ENCODE data around the gene P4HTM.

The P4HTM gene

DNA sequence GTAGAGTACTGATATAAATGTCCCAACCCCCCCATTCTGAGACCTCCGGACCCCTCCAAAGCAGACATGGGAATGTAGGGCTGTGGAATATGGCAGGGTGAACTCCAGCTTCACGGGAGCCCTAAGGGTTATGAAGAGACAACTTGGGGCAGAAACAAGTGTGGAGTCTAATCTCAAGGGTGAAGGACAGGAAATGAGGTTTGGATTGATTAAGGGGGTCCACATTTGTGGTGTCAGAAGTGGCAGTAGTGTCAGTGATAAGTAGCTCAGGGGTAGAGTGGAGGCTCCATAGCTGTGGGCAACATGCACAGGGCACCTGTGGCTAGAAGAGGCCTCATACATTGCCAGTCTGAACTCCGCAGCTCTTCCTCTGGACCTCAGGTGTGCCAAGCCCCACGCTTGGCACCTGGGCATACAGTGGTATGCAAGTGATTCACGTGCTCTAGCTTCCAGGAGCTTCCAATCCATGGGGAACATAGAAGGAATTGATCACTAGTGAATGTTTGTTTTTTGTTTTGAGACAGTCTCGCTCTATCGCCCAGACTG, 4.1 kb upstream of the P4HTM start:
- peaks cover under 1% of the 10 kb centered on the region for H3K4me1 ChIP-seq (ENCODE audit: control insufficient read depth, low read depth, low read length)
- H3K27me3 ChIP-seq (ENCODE audit: insufficient read depth, low read length, poor library complexity): no peaks in the 10 kb centered on the region
- no peak overlapping the region for H3K27ac ChIP-seq (ENCODE audit: low read depth, low read length)
- no peak overlapping the region for H2AK5ac ChIP-seq (ENCODE audit: low read length)
- no peak overlapping the region for H3K9ac ChIP-seq (ENCODE audit: low read length)
- no peak overlapping the region for H4K5ac ChIP-seq (ENCODE audit: low read length)
- H3K4ac ChIP-seq (ENCODE audit: low read depth, low read length): no peak overlapping the region
- peaks cover 2% of the 10 kb centered on the region for H3K79me1 ChIP-seq (ENCODE audit: low read length)
- H3K4me3 ChIP-seq (ENCODE audit: low read length): no peak overlapping the region
- H3K79me2 ChIP-seq (ENCODE audit: control insufficient read depth, insufficient read depth, low read length): no peaks in the 10 kb centered on the region
- no CpG with 5 or more reads among the region's 7 CpGs for WGBS (ENCODE audit: extremely low coverage, insufficient coverage, low lambda C conversion rate)
- no peak overlapping the region for H3K4me2 ChIP-seq (ENCODE audit: low read length)
- no peak overlapping the region for H2BK120ac ChIP-seq (ENCODE audit: low read depth, low read length)
- H3K18ac ChIP-seq (ENCODE audit: low read length): no peak overlapping the region
- H3K56ac ChIP-seq (ENCODE audit: low read length): no peak overlapping the region
- H3K23ac ChIP-seq (ENCODE audit: low read length): no peak overlapping the region
- H3K36me3 ChIP-seq (ENCODE audit: control insufficient read depth, insufficient read depth, low read length): peaks cover 12% of the 10 kb centered on the region
- no peak for DNase-seq
- no peak overlapping the region for H4K8ac ChIP-seq (ENCODE audit: low read depth, low read length)
- H2BK15ac ChIP-seq (replicated peaks; ENCODE audit: low read depth): no peak overlapping the region
- H2BK5ac ChIP-seq (ENCODE audit: low read length): no peak overlapping the region

DNA sequence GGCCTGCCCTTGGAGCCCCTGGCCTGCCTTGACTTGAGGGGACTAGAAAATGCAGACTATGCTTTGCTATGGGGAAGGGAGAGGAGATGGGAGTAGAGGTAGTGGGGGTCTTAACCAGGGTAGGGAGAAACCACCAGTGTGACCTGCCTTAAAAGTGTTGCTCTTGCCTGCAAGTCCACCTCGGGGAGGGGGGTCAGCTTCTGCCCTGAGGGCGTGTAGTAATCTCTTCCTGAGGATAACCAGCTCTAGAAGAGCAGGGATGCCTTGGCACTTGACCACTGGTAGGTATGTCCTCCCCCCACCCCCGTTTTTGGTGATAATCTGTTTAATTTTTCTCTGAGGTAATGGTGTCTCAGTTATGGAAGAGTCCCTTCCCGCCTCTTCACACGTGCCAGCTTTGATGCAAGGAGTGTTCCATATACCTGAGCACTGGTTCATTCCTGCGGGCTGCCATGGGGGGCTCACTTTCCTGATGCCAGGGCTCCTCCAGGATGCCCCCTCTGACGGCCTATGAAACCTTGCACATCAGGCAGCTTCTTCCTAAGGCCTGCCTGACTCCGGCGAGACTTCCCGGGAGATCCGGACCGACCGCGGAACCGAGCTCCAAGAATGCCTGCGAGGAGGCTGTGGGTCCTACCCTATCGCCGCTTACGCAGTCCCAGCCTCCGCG, 780 bp upstream of the P4HTM start:
- DNase-seq: peak; percentile 65
- Histone ChIP-seq H3K9ac (ENCODE audit: low read length) (peak overlapping the region; percentile 91), H3K23ac (ENCODE audit: low read length) (no peak overlapping the region), H3K4me2 (ENCODE audit: low read length) (peak overlapping the region; percentile 92), H3K56ac (ENCODE audit: low read length) (peak overlapping the region; percentile 92), H3K79me2 (ENCODE audit: control insufficient read depth, insufficient read depth, low read length) (peaks cover 3% of the 10 kb centered on the region), H4K8ac (ENCODE audit: low read depth, low read length) (no peak overlapping the region), H3K18ac (ENCODE audit: low read length) (no peak overlapping the region), H3K4me3 (ENCODE audit: low read length) (peak overlapping the region; percentile 67), H3K27ac (ENCODE audit: low read depth, low read length) (peak overlapping the region; percentile 23), H3K27me3 (ENCODE audit: insufficient read depth, low read length, poor library complexity) (no peaks in the 10 kb centered on the region), H2BK15ac (replicated peaks; ENCODE audit: low read depth) (no peak overlapping the region), H4K5ac (ENCODE audit: low read length) (no peak overlapping the region), H2AK5ac (ENCODE audit: low read length) (no peak overlapping the region), H3K4me1 (ENCODE audit: control insufficient read depth, low read depth, low read length) (peaks cover 3% of the 10 kb centered on the region), H2BK120ac (ENCODE audit: low read depth, low read length) (no peak overlapping the region), H2BK5ac (ENCODE audit: low read length) (no peak overlapping the region), H3K36me3 (ENCODE audit: control insufficient read depth, insufficient read depth, low read length) (peaks cover 3% of the 10 kb centered on the region), H3K4ac (ENCODE audit: low read depth, low read length) (no peak overlapping the region), H3K79me1 (ENCODE audit: low read length) (peaks cover 6% of the 10 kb centered on the region)
- no CpG with 5 or more reads among the region's 21 CpGs for WGBS (ENCODE audit: extremely low coverage, insufficient coverage, low lambda C conversion rate)

DNA sequence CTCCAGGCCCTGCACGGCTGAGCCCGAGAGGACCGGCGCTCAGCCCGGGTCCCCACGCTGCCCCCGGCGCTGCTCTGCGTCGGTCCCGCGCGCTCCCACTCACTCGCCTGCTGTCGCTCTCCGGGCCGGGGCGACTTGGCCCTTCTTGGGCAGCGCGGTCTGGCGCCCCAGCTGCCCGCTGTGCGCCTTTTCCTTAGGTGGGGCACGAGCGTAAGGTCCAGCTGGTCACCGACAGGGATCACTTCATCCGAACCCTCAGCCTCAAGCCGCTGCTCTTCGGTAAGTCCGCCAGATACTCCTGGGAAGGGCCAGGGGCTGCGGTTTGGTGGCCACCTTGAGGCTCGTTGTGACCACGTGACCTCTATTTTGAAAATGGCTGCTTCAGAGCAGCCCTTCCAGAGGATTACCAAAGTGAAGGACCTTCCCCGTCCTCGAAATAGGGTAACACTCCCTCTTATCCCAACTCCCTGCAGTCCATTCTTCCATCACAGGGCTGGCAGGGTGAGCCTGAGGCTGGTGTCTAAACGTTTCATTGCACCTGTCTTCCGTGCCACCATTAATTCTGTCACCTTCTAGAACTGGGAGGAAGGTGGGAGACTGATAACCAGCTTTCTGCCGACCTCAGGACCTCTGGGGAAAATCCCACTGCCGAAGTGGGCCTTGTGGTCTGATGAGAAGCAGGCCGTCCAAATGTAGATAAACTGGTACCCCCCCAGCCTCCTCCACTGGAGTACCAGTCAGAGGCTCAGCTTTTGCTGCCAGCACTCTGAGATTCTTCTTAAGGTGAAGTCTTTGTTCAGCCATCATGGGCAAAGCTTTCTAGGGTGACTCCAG, 812 bp downstream of the P4HTM start:
- Histone ChIP-seq H3K9ac (ENCODE audit: low read length) (peak overlapping the region; percentile 91), H3K4me2 (ENCODE audit: low read length) (peak overlapping the region; percentile 92), H3K4me1 (ENCODE audit: control insufficient read depth, low read depth, low read length) (peaks cover 3% of the 10 kb centered on the region), H3K79me2 (ENCODE audit: control insufficient read depth, insufficient read depth, low read length) (peaks cover 3% of the 10 kb centered on the region), H3K4me3 (ENCODE audit: low read length) (peak overlapping the region; percentile 67), H3K56ac (ENCODE audit: low read length) (peak overlapping the region; percentile 92), H4K8ac (ENCODE audit: low read depth, low read length) (peak overlapping the region; percentile 68), H3K18ac (ENCODE audit: low read length) (peak overlapping the region; percentile 22), H3K23ac (ENCODE audit: low read length) (no peak overlapping the region), H3K36me3 (ENCODE audit: control insufficient read depth, insufficient read depth, low read length) (no peaks in the 10 kb centered on the region), H2BK5ac (ENCODE audit: low read length) (no peak overlapping the region), H3K27me3 (ENCODE audit: insufficient read depth, low read length, poor library complexity) (no peaks in the 10 kb centered on the region), H4K5ac (ENCODE audit: low read length) (peak overlapping the region; percentile 90), H2AK5ac (ENCODE audit: low read length) (no peak overlapping the region), H2BK120ac (ENCODE audit: low read depth, low read length) (no peak overlapping the region), H2BK15ac (replicated peaks; ENCODE audit: low read depth) (no peak overlapping the region), H3K4ac (ENCODE audit: low read depth, low read length) (peak overlapping the region; percentile 17), H3K79me1 (ENCODE audit: low read length) (peaks cover 6% of the 10 kb centered on the region), H3K27ac (ENCODE audit: low read depth, low read length) (no peak overlapping the region)
- DNase-seq: peak; percentile 66
- no CpG with 5 or more reads among the region's 40 CpGs for WGBS (ENCODE audit: extremely low coverage, insufficient coverage, low lambda C conversion rate)

DNA sequence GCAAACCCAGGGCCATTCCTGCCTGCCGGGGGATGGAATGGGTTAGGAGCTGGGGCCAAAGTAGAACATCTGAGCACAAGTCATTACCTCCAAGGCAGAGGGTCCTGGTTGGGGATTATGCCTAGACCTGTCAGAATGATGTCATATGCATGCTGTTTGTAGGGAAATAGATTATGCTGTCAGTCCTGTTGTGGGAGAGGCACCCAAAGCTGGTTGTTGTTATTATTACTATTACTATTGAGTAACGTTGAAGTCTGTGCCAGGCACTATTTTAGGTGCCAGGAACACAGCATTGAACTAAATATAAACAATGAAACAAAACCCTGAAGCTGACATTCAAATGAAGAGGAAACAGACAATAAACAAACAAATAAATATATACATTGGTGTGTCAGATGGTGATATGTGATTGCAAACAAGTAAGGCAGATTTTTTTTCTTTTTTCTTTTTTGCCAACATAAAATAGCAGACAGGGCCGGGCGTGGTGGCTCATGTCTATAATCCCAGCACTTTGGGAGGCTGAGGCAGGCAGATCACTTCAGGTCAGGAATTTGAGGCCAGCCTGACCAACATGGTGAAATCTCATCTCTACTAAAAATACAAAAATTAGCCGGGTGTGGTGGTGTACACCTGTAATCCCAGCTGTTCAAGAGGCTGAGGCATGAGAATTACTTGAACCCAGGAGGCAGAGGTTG, 2.0 kb downstream of the P4HTM start:
- Histone ChIP-seq H3K23ac (ENCODE audit: low read length) (no peak overlapping the region), H3K56ac (ENCODE audit: low read length) (peak overlapping the region; percentile 92), H2AK5ac (ENCODE audit: low read length) (no peak overlapping the region), H4K5ac (ENCODE audit: low read length) (no peak overlapping the region), H3K27me3 (ENCODE audit: insufficient read depth, low read length, poor library complexity) (no peaks in the 10 kb centered on the region), H3K36me3 (ENCODE audit: control insufficient read depth, insufficient read depth, low read length) (no peaks in the 10 kb centered on the region), H3K79me1 (ENCODE audit: low read length) (peaks cover 6% of the 10 kb centered on the region), H4K8ac (ENCODE audit: low read depth, low read length) (no peak overlapping the region), H2BK15ac (replicated peaks; ENCODE audit: low read depth) (no peak overlapping the region), H3K4me1 (ENCODE audit: control insufficient read depth, low read depth, low read length) (peaks cover 3% of the 10 kb centered on the region), H3K9ac (ENCODE audit: low read length) (no peak overlapping the region), H3K4ac (ENCODE audit: low read depth, low read length) (no peak overlapping the region), H3K4me2 (ENCODE audit: low read length) (no peak overlapping the region), H3K79me2 (ENCODE audit: control insufficient read depth, insufficient read depth, low read length) (peaks cover 3% of the 10 kb centered on the region), H2BK120ac (ENCODE audit: low read depth, low read length) (no peak overlapping the region), H3K4me3 (ENCODE audit: low read length) (no peak overlapping the region), H2BK5ac (ENCODE audit: low read length) (no peak overlapping the region), H3K27ac (ENCODE audit: low read depth, low read length) (no peak overlapping the region), H3K18ac (ENCODE audit: low read length) (no peak overlapping the region)
- WGBS (ENCODE audit: extremely low coverage, insufficient coverage, low lambda C conversion rate): no CpG with 5 or more reads among the region's 5 CpGs
- DNase-seq: no peak

DNA sequence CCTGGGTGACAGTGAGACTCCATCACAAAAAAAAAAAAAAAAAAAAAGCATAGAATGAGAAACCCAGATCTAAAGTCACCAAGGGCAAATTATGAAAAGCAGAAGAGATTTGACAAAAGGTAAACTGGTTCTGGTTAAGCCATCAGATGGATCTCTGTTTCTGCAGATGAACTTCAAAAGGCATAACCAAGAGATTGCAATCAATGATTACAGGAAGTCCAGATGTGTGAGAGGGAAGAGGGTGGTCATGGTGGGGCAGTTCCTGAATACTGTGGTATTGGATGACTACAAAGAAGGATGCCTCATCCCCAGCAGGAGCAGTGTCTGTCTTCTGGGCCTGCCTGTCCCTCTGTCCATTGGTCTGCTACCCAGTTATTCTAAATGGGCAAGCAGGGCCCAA, 3.8 kb downstream of the P4HTM start:
- Histone ChIP-seq H2BK5ac (ENCODE audit: low read length) (no peak overlapping the region), H3K56ac (ENCODE audit: low read length) (no peak overlapping the region), H3K36me3 (ENCODE audit: control insufficient read depth, insufficient read depth, low read length) (no peaks in the 10 kb centered on the region), H4K8ac (ENCODE audit: low read depth, low read length) (no peak overlapping the region), H2BK15ac (replicated peaks; ENCODE audit: low read depth) (no peak overlapping the region), H2BK120ac (ENCODE audit: low read depth, low read length) (no peak overlapping the region), H3K4me1 (ENCODE audit: control insufficient read depth, low read depth, low read length) (peaks cover 3% of the 10 kb centered on the region), H3K9ac (ENCODE audit: low read length) (no peak overlapping the region), H3K4ac (ENCODE audit: low read depth, low read length) (no peak overlapping the region), H3K27me3 (ENCODE audit: insufficient read depth, low read length, poor library complexity) (no peaks in the 10 kb centered on the region), H3K4me2 (ENCODE audit: low read length) (no peak overlapping the region), H3K27ac (ENCODE audit: low read depth, low read length) (no peak overlapping the region), H3K79me2 (ENCODE audit: control insufficient read depth, insufficient read depth, low read length) (peaks cover 3% of the 10 kb centered on the region), H3K79me1 (ENCODE audit: low read length) (peaks cover 6% of the 10 kb centered on the region), H4K5ac (ENCODE audit: low read length) (no peak overlapping the region), H3K23ac (ENCODE audit: low read length) (no peak overlapping the region), H3K18ac (ENCODE audit: low read length) (no peak overlapping the region), H3K4me3 (ENCODE audit: low read length) (no peak overlapping the region), H2AK5ac (ENCODE audit: low read length) (no peak overlapping the region)
- DNase-seq: no peak
